Tibial nerve (tissue), 4 donors: ENCODE data around the gene WNT5A. TPM values are rescaled to one million over a fixed set of nuclear protein-coding genes. Genes with fewer than 3 reads are reported as not detected.

ENCODE experiments used
- DNase-seq, 2 donors: peaks; one replicate each; pipeline ENCODE4 v3.0.0-alpha.2; 2019; ENCODE audit warnings: low spot score in 2 of 2
- H3K27ac ChIP-seq, 4 donors: fragments of 200-600 bp; sonication (generic) in 3 of 4; one replicate each; pipeline ENCODE4 v1.5.1; 2017 to 2019; ENCODE audit warnings: mild to moderate bottlenecking in 1 of 4
- H3K27me3 ChIP-seq, 2 donors: fragments of 200-600 bp; sonication (generic) in 1 of 2; one replicate each; pipeline versions ENCODE4 v1.5.1 to v1.6.0; 2017 to 2019
- H3K36me3 ChIP-seq, 3 donors: fragments of 200-600 bp; sonication (generic); one replicate each; pipeline ENCODE4 v1.5.1; 2018 to 2019
- H3K4me1 ChIP-seq, 4 donors: fragments of 200-600 bp; sonication (generic) in 3 of 4; one replicate each; pipeline ENCODE4 v1.5.1; 2017 to 2019
- H3K4me3 ChIP-seq, 4 donors: fragments of 200-600 bp; sonication (generic) in 3 of 4; one replicate each; pipeline ENCODE4 v1.5.1; 2017 to 2019; ENCODE audit warnings: mild to moderate bottlenecking in 1 of 4, moderate library complexity in 1 of 4
- H3K9me3 ChIP-seq, 4 donors: fragments of 200-600 bp; sonication (generic) in 3 of 4; one replicate each; pipeline ENCODE4 v1.5.1; 2017 to 2019
- EP300 ChIP-seq, 2 donors: sonication (generic); formaldehyde crosslinking; IDR thresholded peaks; one replicate each; pipeline ENCODE4 v1.6.1; 2017; ENCODE audit warnings: antibody characterized with exemption in 2 of 2, mild to moderate bottlenecking in 1 of 2
- POLR2A ChIP-seq, 2 donors: fragments of 450-650 bp; IDR thresholded peaks; one replicate each; pipeline ENCODE4 v1.6.1; 2017; ENCODE audit warnings: antibody characterized with exemption in 2 of 2, mild to moderate bottlenecking in 2 of 2, moderate library complexity in 2 of 2
- WGBS, 2 donors: methylation state at CpG; one replicate each; pipeline ENCODE4 v1.1.5; 2018; 5-methylcytosine and 5-hydroxymethylcytosine counted together
- total RNA-seq, 4 donors: library from RNA; depleted of rRNA; stranded (reverse); fragments of >200 nt; gene quantifications; one replicate each; pipeline ENCODE4 v1.1.0, GENCODE V29; 2016
- TF ChIP-seq, protein P1 (sequence below), 5 experiments: fragments of 200-600 bp in 3 of 5; fragments of 450-650 bp in 2 of 5; sonication (generic) in 3 of 5; IDR thresholded peaks; one replicate each; pipeline ENCODE4 v1.5.1; 2016 to 2019; ENCODE audit warnings: antibody characterized with exemption in 5 of 5, mild to moderate bottlenecking in 3 of 5, moderate library complexity in 2 of 5

WNT5A gene
- total RNA-seq, 4 donors from 2014 or later, result 0.30 to 34.5 (median 9.3) TPM

DNA sequence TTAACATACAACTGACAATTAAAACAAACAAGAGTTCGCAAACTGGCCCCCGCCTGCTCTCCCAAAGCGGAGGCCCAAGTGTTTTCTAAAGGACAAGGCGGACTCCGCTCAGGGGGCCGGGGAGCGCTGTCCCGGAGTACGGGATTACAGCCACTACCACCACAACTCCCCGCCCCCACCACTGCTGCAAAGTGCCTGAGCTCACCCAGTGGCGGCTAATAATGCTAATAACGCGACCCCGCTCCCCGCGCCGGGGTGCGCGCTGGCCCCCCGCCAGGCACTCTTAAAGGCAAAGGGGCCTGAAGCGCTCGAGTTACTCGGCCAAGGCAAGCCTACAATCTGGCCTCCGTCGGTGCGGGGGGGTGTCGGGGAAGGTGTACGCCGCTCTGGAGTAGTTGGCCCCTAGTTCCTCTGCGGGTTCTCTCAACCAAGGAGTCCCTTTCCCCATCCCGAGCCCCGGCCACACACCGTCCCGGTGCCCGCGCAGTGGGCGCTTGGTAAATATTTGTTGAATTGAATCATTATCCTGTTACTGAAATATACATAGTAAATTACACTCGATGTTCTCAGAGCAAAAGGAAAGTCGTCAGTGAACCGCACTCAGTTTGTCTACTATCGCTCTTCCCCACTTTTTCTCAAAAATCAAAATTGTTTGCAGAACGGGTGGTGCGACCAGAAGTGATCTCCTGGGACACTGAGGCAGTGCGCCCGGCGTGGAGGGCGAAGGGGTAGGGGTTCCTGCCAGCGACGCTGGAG is 827 bp downstream of the WNT5A start:
- DNase-seq, result peak in 1 of 2 donors; percentile 51
- H3K27me3 ChIP-seq, result peaks cover 0 to 82% of the 10 kb centered on the region in 2 donors
- H3K9me3 ChIP-seq, result no peaks in the 10 kb centered on the region
- peaks cover 0 to 64% (median 16%) of the 10 kb centered on the region in 4 donors for H3K4me1 ChIP-seq
- peak overlapping the region; percentile 39 to 90 (median 52) for H3K4me3 ChIP-seq
- H3K36me3 ChIP-seq, result no peaks in the 10 kb centered on the region
- 3% methylated on average over 47 to 49 of the region's 49 CpGs for WGBS, 2 donors
- peak overlapping the region in 2 of 4 donors; percentile 26 to 53 for H3K27ac ChIP-seq
- TF ChIP-seq, protein P1, sequence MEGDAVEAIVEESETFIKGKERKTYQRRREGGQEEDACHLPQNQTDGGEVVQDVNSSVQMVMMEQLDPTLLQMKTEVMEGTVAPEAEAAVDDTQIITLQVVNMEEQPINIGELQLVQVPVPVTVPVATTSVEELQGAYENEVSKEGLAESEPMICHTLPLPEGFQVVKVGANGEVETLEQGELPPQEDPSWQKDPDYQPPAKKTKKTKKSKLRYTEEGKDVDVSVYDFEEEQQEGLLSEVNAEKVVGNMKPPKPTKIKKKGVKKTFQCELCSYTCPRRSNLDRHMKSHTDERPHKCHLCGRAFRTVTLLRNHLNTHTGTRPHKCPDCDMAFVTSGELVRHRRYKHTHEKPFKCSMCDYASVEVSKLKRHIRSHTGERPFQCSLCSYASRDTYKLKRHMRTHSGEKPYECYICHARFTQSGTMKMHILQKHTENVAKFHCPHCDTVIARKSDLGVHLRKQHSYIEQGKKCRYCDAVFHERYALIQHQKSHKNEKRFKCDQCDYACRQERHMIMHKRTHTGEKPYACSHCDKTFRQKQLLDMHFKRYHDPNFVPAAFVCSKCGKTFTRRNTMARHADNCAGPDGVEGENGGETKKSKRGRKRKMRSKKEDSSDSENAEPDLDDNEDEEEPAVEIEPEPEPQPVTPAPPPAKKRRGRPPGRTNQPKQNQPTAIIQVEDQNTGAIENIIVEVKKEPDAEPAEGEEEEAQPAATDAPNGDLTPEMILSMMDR (IDR thresholded peaks at IDR 0.05), result no peak
- TF ChIP-seq EP300 (IDR thresholded peaks at IDR 0.05), result no peak
- TF ChIP-seq POLR2A (IDR thresholded peaks at IDR 0.05), result no peak

DNA sequence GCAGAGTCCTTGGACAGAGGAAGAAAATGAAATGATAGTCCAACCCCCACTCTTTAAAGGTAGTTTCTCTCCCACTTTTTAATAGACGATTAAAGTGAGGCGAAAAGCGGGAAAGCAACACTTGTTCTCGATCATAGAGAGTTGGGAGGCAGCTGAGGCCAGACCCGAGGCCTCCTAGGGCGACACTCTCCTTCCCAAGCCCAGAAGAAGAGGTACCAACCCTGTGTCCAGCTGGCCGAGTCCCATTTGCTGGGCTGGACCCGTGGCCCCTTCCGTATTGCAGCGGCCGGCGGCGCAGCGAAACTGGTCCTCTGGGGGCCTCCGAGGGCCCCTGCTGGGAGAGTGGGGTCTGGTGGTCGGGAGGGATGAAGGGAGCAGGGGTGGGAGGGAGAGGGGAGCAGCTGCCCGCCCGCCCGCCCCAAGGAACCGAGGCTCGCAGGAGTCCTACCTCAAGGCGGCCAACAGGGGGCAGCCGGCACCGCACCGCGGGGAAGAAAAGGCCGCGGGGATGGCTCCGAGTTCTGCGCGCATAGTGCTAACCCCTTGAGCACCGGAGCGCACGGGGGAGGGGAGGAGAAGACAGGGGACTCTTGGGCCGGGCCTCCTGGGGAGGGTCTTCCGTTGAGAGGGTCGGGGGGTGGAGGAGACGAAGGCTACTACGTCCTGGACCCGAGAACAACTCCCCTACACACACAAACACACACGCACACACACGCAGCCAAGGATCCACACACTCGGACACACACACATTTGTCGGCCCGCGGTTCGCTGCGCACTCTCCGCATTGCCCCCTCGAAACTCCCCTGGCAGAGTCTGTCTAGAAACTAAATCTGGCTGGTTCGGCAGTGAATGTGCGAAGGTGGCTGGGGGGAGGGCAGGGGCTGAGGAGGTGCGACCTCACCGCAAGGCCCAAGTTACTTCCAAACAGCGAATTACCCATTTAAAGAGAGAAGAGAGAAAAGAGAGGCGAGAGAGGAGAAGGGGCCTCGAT is 2.0 kb downstream of the WNT5A start:
- Histone ChIP-seq H3K4me3 (peak overlapping the region; percentile 23 to 90 (median 52)), H3K27ac (peak overlapping the region in 1 of 4 donors; percentile 53), H3K27me3 (peaks cover 0 to 85% of the 10 kb centered on the region in 2 donors), H3K9me3 (no peaks in the 10 kb centered on the region), H3K4me1 (peaks cover 0 to 72% (median 16%) of the 10 kb centered on the region in 4 donors), H3K36me3 (no peaks in the 10 kb centered on the region)
- 8 to 11% methylated on average over 46 to 55 of the region's 57 CpGs for WGBS, 2 donors
- peak in 1 of 2 donors; percentile 48 for DNase-seq
- TF ChIP-seq, protein P1 (IDR thresholded peaks at IDR 0.05), result peak; percentile 31 to 86 (median 80)
- TF ChIP-seq POLR2A (IDR thresholded peaks at IDR 0.05), result no peak

DNA sequence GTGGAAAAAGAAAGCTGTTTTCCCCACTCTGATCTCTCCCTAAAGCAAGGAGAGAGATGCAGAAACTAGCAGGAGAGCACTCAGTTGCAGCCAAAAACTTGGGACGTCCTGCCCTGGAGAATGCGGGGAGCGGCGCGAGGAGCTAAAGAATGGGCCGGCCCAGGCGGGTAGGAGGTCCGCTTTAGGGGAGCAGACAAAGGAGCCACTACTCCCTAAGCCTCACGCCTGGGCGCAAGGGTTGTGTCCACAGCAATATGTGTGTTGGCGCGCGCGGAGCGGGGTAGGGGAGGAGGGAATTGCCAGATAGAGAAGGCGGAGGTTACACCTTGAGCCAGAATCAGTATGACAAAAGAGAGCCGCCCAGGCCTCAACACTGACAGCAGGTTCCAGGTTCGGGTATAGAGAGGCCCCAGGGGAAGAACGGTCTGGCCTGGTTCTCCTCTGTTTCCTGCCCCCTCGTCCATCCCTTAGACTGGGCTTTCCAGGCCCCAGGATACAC is 2.9 kb downstream of the WNT5A start:
- peak overlapping the region in 1 of 4 donors; percentile 90 for H3K4me3 ChIP-seq
- H3K36me3 ChIP-seq, result no peaks in the 10 kb centered on the region
- H3K27me3 ChIP-seq, result peaks cover 0 to 84% of the 10 kb centered on the region in 2 donors
- DNase-seq, result no peak
- H3K4me1 ChIP-seq, result peaks cover 0 to 65% (median 16%) of the 10 kb centered on the region in 4 donors
- no peak overlapping the region for H3K27ac ChIP-seq
- no peaks in the 10 kb centered on the region for H3K9me3 ChIP-seq
- WGBS, 2 donors, result 65 to 78% methylated on average over 20 of the region's 20 CpGs
- no peak for TF ChIP-seq POLR2A (IDR thresholded peaks at IDR 0.05)
- TF ChIP-seq EP300 (IDR thresholded peaks at IDR 0.05), result no peak
- TF ChIP-seq, protein P1 (IDR thresholded peaks at IDR 0.05), result no peak

DNA sequence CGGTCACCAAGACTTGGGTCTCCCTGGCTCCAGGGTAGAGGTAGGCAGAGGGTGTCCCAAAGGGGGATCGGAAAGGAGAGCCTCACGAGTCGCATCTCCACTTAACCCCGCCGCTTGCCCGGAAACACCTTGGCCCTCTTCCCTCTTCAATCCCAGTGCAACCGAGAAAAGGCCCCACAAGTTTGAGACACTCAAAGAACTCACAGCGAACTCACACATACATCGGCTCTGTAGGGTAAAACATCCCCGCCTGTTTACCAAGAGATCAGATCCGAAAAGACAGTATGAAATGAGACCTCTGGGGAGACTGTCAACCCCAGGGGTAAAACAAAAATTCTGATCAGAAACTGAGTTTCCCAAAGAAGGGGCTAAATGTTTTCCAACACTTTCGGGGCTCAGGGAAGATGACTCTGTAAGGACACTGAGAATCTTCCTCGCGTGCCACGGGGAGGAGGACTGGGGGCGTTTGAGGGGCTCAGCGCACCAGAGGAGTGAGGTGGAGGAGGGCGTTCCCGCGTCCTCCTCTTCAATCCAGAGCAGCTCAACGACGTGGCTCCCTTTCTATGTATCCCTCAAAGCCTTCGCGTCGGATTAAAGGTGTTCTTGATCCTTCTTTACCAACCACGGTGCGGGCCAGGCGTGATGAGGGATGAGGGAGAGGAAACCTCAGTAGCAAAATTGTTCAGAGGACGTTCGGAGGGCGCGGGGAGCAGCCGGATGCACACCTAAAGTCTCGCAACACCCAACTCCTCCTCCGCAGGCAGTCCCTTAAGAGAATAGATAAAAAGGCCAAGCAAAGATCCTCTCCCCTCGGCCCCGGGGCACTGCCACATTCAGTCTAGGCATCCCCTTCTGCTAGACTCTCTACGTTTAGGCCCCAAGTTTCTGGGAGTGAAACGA is 3.7 kb downstream of the WNT5A start:
- Histone ChIP-seq H3K27ac (no peak overlapping the region), H3K9me3 (no peaks in the 10 kb centered on the region), H3K27me3 (peaks cover 0 to 84% of the 10 kb centered on the region in 2 donors), H3K36me3 (no peaks in the 10 kb centered on the region), H3K4me3 (peak overlapping the region in 1 of 4 donors; percentile 48), H3K4me1 (peaks cover 0 to 57% (median 12%) of the 10 kb centered on the region in 4 donors)
- no peak for DNase-seq
- WGBS, 2 donors, result 48 to 61% methylated on average over 40 of the region's 40 CpGs
- TF ChIP-seq, protein P1 (IDR thresholded peaks at IDR 0.05), result no peak
